OCI-LY1 (cell line): ENCODE results near the gene RRAD.
"Not testable (repeated sequence)": the region's sequence is repeated elsewhere in the genome, so short reads cannot be mapped to it uniquely, and the experiment has no call there.

Experiments used
- H2AFZ ChIP-seq: fragments of 200-600 bp; sonication (generic), shearing (Covaris generic); 2 replicates; pipeline ENCODE4 v1.6.0; 2014; ENCODE audit warnings: antibody characterized with exemption, mild to moderate bottlenecking, low read length
- H3F3A ChIP-seq: fragments of 200-600 bp; sonication (generic), shearing (Covaris generic); 2 replicates; pipeline ENCODE4 v1.6.0; 2014; ENCODE audit warnings: mild to moderate bottlenecking, antibody characterized with exemption, low read length, moderate library complexity; ENCODE audit not compliant: insufficient read depth
- H3K27ac ChIP-seq: fragments of 200-600 bp; sonication (generic); 2 replicates; pipeline ENCODE4 v1.5.1; 2014; ENCODE audit warnings: low read length, mixed run types, mild to moderate bottlenecking, low read depth; ENCODE audit not compliant: poor library complexity, severe bottlenecking
- H3K27me3 ChIP-seq: fragments of 200-600 bp; sonication (generic); 2 replicates; pipeline ENCODE4 v1.6.0; 2014; ENCODE audit warnings: antibody characterized with exemption, mild to moderate bottlenecking, low read length, moderate library complexity; ENCODE audit not compliant: insufficient read depth
- H3K36me3 ChIP-seq: fragments of 200-600 bp; sonication (generic); 2 replicates; pipeline ENCODE4 v1.6.1; 2014; ENCODE audit warnings: mild to moderate bottlenecking, antibody characterized with exemption, low read length, moderate library complexity, mixed read lengths; ENCODE audit not compliant: insufficient read depth
- H3K4me1 ChIP-seq: fragments of 200-600 bp; sonication (generic); 2 replicates; pipeline ENCODE4 v1.5.1; 2014; ENCODE audit warnings: mild to moderate bottlenecking, low read length, moderate library complexity; ENCODE audit not compliant: insufficient read depth, severe bottlenecking
- H3K4me2 ChIP-seq: fragments of 200-600 bp; sonication (generic), shearing (Covaris generic); 2 replicates; pipeline ENCODE4 v1.6.1; 2014; ENCODE audit warnings: low read length
- H3K4me3 ChIP-seq: fragments of 200-600 bp; sonication (generic); 2 replicates; pipeline ENCODE4 v1.5.1; 2014; ENCODE audit warnings: low read length, low read depth, mild to moderate bottlenecking, mixed read lengths; ENCODE audit not compliant: poor library complexity, severe bottlenecking
- H3K79me2 ChIP-seq: fragments of 200-600 bp; shearing (Covaris generic); 2 replicates; pipeline ENCODE4 v1.6.1; 2016; ENCODE audit warnings: mixed run types, low read length, mixed read lengths; ENCODE audit not compliant: insufficient read depth
- H3K9ac ChIP-seq: fragments of 200-600 bp; sonication (generic), shearing (Covaris generic); 2 replicates; pipeline ENCODE4 v1.6.1; 2014; ENCODE audit warnings: mild to moderate bottlenecking, low read length, mixed read lengths
- H3K9me2 ChIP-seq: fragments of 200-600 bp; sonication (generic), shearing (Covaris generic); 2 replicates; pipeline ENCODE4 v1.6.1; 2014; ENCODE audit warnings: low read depth, mild to moderate bottlenecking, low read length, mixed read lengths
- H3K9me3 ChIP-seq: fragments of 200-600 bp; shearing (Covaris generic); 2 replicates; pipeline ENCODE4 v1.6.1; 2014; ENCODE audit warnings: low read length, mixed read lengths
- H4K20me1 ChIP-seq: fragments of 200-600 bp; sonication (generic), shearing (Covaris generic); 2 replicates; pipeline ENCODE4 v1.6.0; 2016; ENCODE audit warnings: mild to moderate bottlenecking, low read length; ENCODE audit not compliant: insufficient read depth
- EZH2 ChIP-seq: fragments of 200-600 bp; sonication (generic), shearing (Covaris generic); IDR thresholded peaks from 2 replicates; pipeline ENCODE4 v1.8.0; 2017; ENCODE audit warnings: borderline replicate concordance, mixed run types, mild to moderate bottlenecking, antibody characterized with exemption, low read length, moderate library complexity, mixed read lengths
- TF ChIP-seq, protein P1 (sequence below): fragments of 200-600 bp; sonication (generic), shearing (Covaris generic); IDR thresholded peaks from 2 replicates; pipeline ENCODE4 v1.5.1; 2017; ENCODE audit warnings: mild to moderate bottlenecking, antibody characterized with exemption, low read length, moderate library complexity, mixed read lengths

Gene RRAD

DNA sequence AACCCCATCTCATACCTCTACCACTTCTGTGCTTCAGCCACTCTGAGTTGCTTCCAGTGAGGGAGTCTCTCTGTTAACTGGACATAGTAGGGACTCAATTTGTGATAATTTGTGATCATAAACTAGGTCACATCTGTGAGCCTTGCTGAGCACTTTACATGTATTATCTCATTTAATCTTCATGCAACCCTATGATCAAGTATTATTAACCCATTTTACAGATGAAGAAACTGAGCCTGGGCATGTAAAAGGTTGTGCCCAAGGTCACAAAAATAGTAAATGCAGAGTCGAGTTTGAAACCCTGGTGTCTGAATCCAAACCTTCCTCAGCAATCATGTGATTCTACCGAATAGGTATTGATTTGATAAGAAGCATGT, 26.4 kb downstream of the RRAD start:
- H4K20me1 ChIP-seq = no peaks in the 10 kb centered on the region
- no peaks in the 10 kb centered on the region for H3K79me2 ChIP-seq
- no peak overlapping the region for H3K4me2 ChIP-seq
- no peak overlapping the region for H3K27ac ChIP-seq
- H3F3A ChIP-seq = no peaks in the 10 kb centered on the region
- no peak overlapping the region for H3K4me3 ChIP-seq
- TF ChIP-seq, protein P1, sequence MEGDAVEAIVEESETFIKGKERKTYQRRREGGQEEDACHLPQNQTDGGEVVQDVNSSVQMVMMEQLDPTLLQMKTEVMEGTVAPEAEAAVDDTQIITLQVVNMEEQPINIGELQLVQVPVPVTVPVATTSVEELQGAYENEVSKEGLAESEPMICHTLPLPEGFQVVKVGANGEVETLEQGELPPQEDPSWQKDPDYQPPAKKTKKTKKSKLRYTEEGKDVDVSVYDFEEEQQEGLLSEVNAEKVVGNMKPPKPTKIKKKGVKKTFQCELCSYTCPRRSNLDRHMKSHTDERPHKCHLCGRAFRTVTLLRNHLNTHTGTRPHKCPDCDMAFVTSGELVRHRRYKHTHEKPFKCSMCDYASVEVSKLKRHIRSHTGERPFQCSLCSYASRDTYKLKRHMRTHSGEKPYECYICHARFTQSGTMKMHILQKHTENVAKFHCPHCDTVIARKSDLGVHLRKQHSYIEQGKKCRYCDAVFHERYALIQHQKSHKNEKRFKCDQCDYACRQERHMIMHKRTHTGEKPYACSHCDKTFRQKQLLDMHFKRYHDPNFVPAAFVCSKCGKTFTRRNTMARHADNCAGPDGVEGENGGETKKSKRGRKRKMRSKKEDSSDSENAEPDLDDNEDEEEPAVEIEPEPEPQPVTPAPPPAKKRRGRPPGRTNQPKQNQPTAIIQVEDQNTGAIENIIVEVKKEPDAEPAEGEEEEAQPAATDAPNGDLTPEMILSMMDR = no peak
- TF ChIP-seq EZH2 = no peak
- no peaks in the 10 kb centered on the region for H3K9me2 ChIP-seq
- no peaks in the 10 kb centered on the region for H3K4me1 ChIP-seq
- no peaks in the 10 kb centered on the region for H3K9me3 ChIP-seq
- peaks cover 3% of the 10 kb centered on the region; the same call in 1 of the 2 replicates for H3K27me3 ChIP-seq
- H3K36me3 ChIP-seq = no peaks in the 10 kb centered on the region
- H2AFZ ChIP-seq = no peak overlapping the region
- H3K9ac ChIP-seq = no peak overlapping the region

DNA sequence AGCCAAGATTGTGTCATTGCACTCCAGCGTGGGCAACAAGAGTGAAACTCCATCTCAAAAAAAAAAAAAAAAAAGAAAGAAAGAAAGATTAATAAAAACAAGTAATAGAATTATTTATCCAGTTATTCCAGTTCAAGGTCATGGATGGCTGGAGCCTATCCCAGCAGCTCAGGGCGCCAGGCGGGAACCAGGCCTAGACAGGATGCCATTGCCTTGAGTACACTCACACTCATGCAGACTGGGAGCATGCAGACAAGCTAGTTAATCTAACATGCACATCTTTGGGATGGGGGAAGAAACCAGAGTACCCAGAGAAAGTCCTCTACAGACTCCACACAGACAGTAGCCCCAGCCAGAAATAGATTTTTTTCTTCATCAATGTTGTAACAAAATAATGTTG, 27.1 kb downstream of the RRAD start:
- no peak overlapping the region for H3K9ac ChIP-seq
- H3K9me3 ChIP-seq = no peaks in the 10 kb centered on the region
- H3F3A ChIP-seq = no peaks in the 10 kb centered on the region
- H3K4me1 ChIP-seq = no peaks in the 10 kb centered on the region
- H3K9me2 ChIP-seq = no peaks in the 10 kb centered on the region
- peaks cover 3% of the 10 kb centered on the region; the same call in 1 of the 2 replicates for H3K27me3 ChIP-seq
- no peak overlapping the region for H3K27ac ChIP-seq
- H4K20me1 ChIP-seq = no peaks in the 10 kb centered on the region
- no peak overlapping the region for H2AFZ ChIP-seq
- H3K4me3 ChIP-seq = no peak overlapping the region
- no peak overlapping the region for H3K4me2 ChIP-seq
- no peak for TF ChIP-seq EZH2
- TF ChIP-seq, protein P1 = no peak
- H3K79me2 ChIP-seq = no peaks in the 10 kb centered on the region
- no peaks in the 10 kb centered on the region for H3K36me3 ChIP-seq

DNA sequence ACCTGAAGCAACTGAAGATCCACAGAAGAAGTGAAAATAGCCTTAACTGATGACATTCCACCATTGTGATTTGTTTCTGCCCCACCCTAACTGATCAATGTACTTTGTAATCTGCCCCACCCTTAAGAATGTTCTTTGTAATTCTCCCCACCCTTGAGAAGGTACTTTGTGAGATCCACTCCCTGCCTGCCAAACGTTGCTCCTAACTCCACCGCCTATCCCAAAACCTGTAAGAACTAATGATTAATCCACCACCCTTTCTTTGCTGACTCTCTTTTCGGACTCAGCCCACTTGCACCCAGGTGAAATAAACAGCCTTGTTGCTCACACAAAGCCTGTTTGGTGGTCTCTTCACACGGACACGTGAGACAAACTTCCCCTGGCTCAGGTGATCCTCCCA, 28.7 kb downstream of the RRAD start:
- H2AFZ ChIP-seq, H3K9ac ChIP-seq, H3K4me1 ChIP-seq, H3K9me3 ChIP-seq, H3K79me2 ChIP-seq, H3K4me3 ChIP-seq, H3F3A ChIP-seq, H3K27ac ChIP-seq, H3K36me3 ChIP-seq, H3K27me3 ChIP-seq, H3K4me2 ChIP-seq, H4K20me1 ChIP-seq, H3K9me2 ChIP-seq: not testable (repeated sequence)

DNA sequence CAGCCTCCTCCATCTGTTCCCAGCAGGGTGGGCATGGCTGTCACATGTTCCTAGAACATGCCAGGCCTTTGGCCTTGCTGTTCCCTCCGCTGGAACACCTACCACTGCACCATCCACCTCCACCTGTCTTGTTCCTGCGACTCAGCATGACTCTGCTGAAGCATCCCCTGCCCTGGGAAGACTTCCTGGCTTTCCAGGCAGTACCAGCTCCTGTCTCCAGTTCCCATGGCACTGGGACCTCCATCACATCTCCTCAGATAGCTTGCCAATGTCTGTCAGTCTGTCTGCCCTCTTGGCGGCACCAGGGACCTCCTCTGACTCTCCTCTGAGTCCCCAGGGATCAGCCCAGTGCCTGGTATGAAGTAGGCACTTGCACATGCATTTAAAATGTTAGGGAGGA, 29.3 kb downstream of the RRAD start:
- Histone ChIP-seq H2AFZ (no peak overlapping the region), H3K4me2 (no peak overlapping the region), H3K79me2 (no peaks in the 10 kb centered on the region), H3K27me3 (no peaks in the 10 kb centered on the region; the same call in 1 of the 2 replicates), H3K36me3 (no peaks in the 10 kb centered on the region), H3K27ac (no peak overlapping the region), H4K20me1 (no peaks in the 10 kb centered on the region), H3K9me2 (no peaks in the 10 kb centered on the region), H3K9me3 (no peaks in the 10 kb centered on the region), H3K4me1 (no peaks in the 10 kb centered on the region), H3K4me3 (no peak overlapping the region), H3K9ac (no peak overlapping the region; the same call in 1 of the 2 replicates), H3F3A (no peaks in the 10 kb centered on the region)
- TF ChIP-seq, protein P1 = no peak
- TF ChIP-seq EZH2 = no peak
